WERI-Rb-1 (cell line): ENCODE data around the gene AACS.
A peak's percentile ranks its signal among the peaks of the same experiment; 100 is the strongest.
"Not testable (repeated sequence)": the region's sequence is repeated elsewhere in the genome, so short reads cannot be mapped to it uniquely, and the experiment has no call there.

Experiments used
- DNase-seq: peaks from one replicate; pipeline ENCODE4 v3.0.0-alpha.2; 2020
- H3K27ac ChIP-seq: fragments of 250-450 bp; sonication (Bioruptor Pico); 2 replicates; pipeline ENCODE4 v1.5.1; 2020; ENCODE audit warnings: mild to moderate bottlenecking, moderate library complexity
- H3K27me3 ChIP-seq: fragments of 250-450 bp; sonication (Bioruptor Pico); 2 replicates; pipeline ENCODE4 v1.5.1; 2021; ENCODE audit warnings: mild to moderate bottlenecking, low read depth, moderate library complexity; ENCODE audit not compliant: insufficient read depth, severe bottlenecking
- H3K36me3 ChIP-seq: fragments of 250-450 bp; sonication (Bioruptor Pico); 2 replicates; pipeline ENCODE4 v1.5.1; 2020; ENCODE audit warnings: mild to moderate bottlenecking, moderate library complexity
- H3K4me3 ChIP-seq: 2 replicates; pipeline ENCODE4 v1.5.1; 2011; ENCODE audit warnings: low read depth, mild to moderate bottlenecking, control low read depth, low read length
- H3K9me3 ChIP-seq: fragments of 250-450 bp; sonication (Bioruptor Pico); 2 replicates; pipeline ENCODE4 v1.5.1; 2021; ENCODE audit warnings: mild to moderate bottlenecking, moderate library complexity; ENCODE audit not compliant: severe bottlenecking
- CTCF ChIP-seq: IDR thresholded peaks from 2 replicates; pipeline ENCODE4 v1.5.1; 2011; ENCODE audit warnings: low read depth, mild to moderate bottlenecking, control low read depth, inconsistent platforms, low read length

AACS gene

DNA sequence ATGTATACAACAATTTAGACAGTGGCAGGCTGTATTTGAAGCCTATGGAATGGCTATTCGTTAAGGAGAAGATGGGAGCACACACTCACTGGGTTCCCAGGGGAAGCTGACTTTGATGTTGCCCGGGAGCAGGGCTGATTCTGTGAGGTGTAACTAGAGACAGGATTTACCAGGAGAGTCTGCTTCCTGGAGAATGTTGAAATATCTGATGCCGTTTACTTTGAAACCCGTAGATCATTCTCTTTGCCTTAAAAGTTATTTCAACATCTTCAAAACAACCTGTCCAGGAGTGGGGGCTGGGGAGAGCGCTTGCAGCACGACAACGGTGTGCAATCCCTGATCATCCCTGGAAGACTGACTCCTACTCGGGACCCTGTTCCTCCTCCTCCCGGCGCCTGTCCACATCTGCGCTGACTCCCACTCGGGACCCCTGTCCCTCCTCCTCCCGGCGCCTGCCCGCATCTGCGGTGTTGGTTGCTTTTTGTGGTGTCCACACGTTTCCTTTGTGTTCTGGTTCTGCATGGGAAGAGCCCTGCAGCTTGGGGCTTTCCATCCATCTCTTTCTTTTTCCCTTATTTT lies 72.6 kb downstream of the AACS start:
- H3K9me3 ChIP-seq = no peaks in the 10 kb centered on the region

GRCh38 chr12:125140279-125141209 lies 75.3 kb downstream of the AACS start:
- Histone ChIP-seq H3K9me3 (no peaks in the 10 kb centered on the region), H3K4me3 (no peak overlapping the region), H3K36me3 (peaks cover 26% of the 10 kb centered on the region), H3K27me3 (no peaks in the 10 kb centered on the region), H3K27ac (no peak overlapping the region)
- TF ChIP-seq CTCF = no peak
- no peak for DNase-seq

More for the DNA sequence above, 72.6 kb downstream of the AACS start:
- TF ChIP-seq CTCF = no peak
- Histone ChIP-seq H3K36me3 (peaks cover 44% of the 10 kb centered on the region), H3K27ac (no peak overlapping the region), H3K27me3 (no peaks in the 10 kb centered on the region), H3K4me3 (no peak overlapping the region)
- DNase-seq = no peak

DNA sequence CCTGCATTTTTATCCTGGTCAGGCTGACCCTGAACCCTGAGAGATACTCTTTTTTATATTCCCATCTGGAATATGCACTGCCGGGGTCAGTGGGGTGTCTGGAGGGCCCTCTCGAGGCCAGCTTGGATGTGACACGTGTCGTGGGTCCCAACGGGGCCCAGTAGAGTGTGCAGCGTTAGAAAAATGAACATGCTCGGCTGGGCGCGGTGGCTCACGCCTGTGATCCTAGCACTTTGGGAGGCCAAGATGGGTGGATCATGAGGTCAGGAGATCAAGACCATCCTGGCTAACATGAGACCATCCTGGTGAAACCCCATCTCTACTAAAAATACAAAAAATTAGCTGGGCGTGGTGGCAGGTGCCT lies 76.0 kb downstream of the AACS start:
- not testable (repeated sequence) for DNase-seq, H3K27ac ChIP-seq, H3K9me3 ChIP-seq, H3K27me3 ChIP-seq, H3K4me3 ChIP-seq
- peaks cover 20% of the 10 kb centered on the region for H3K36me3 ChIP-seq

DNA sequence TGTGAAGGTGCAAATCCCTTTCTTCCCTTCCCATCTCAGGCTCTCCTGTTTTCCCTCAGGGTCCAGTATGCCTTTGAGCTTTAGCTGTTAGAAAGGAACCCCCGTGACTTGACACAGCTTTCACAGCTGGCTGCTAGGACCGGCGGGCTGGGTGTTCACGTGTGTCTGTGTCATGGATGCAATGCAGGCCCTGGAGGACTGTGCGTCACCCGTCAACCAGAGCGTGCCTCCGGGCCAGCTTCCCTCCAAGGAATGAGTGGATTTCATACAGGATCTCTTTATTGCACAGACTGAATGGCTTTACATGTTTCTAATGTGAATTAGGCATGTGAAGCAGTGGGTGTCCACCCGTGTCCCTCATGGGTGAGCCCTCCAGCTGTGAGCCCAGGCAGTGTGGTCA lies 77.4 kb downstream of the AACS start:
- Histone ChIP-seq H3K4me3 (no peak overlapping the region), H3K9me3 (no peaks in the 10 kb centered on the region), H3K27me3 (no peaks in the 10 kb centered on the region), H3K27ac (no peak overlapping the region), H3K36me3 (peaks cover 7% of the 10 kb centered on the region)
- DNase-seq = no peak
- TF ChIP-seq CTCF = no peak

DNA sequence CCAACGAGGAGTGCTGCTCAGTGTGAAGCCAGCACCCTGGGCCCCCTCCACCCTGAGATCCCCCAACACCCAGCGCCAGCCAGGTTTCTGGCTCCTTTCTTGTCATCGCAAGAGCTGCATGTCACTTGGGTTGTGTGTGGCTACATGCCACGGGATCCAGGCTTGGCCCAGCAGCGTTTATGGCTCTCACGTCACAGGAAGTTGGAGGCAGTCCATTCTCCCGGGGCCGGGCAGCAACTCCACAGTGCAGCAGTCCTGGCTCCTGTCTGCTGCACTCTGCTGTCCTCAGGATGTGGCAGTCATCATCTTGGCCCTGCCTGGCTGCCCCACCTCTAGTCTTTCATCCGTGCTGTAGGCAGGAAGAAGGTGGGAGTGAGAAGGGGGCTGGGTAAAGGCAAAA lies 78.3 kb downstream of the AACS start:
- H3K27me3 ChIP-seq = no peaks in the 10 kb centered on the region
- DNase-seq = no peak
- H3K9me3 ChIP-seq = no peaks in the 10 kb centered on the region
- no peak for TF ChIP-seq CTCF
- H3K27ac ChIP-seq = no peak overlapping the region
- H3K36me3 ChIP-seq = peaks cover 4% of the 10 kb centered on the region; the same call in 1 of the 2 replicates
- no peak overlapping the region for H3K4me3 ChIP-seq

- Histone ChIP-seq H3K9me3 (no peaks in the 10 kb centered on the region), H3K4me3 (no peak overlapping the region), H3K27ac (peak overlapping the region; percentile 51), H3K27me3 (no peaks in the 10 kb centered on the region), H3K36me3 (no peaks in the 10 kb centered on the region)
- TF ChIP-seq CTCF = no peak
- DNase-seq = peak; percentile 70
Measured at GRCh38 chr12:125145196-125145595, 80.0 kb downstream of the AACS start.
